Stimulated activated memory B cell treated with anti-CD40 and anti-IgM and Interleukin-4, amounts not matched to agents 10 μg/mL and 1 μg/mL and 100 μg/mL, for 72 hours (primary cell): ENCODE data around the gene GALR3.

Experiments
- ATAC-seq: fragments of 150-1000 bp; cut with Tn5 transposase; 2 replicates; pipeline ENCODE4 v1.10.0; 2021
- H3K27ac Mint-ChIP-seq: one replicate; pipeline ENCODE4 v1.8.0; 2022; ENCODE audit warnings: mild to moderate bottlenecking, mixed read lengths
- H3K27me3 Mint-ChIP-seq: one replicate; pipeline ENCODE4 v1.8.0; 2022; ENCODE audit warnings: mixed read lengths
- H3K36me3 Mint-ChIP-seq: one replicate; pipeline ENCODE4 v1.8.0; 2022; ENCODE audit warnings: mixed read lengths
- H3K4me1 Mint-ChIP-seq: one replicate; pipeline ENCODE4 v1.8.0; 2022; ENCODE audit warnings: mixed read lengths
- H3K4me3 Mint-ChIP-seq: one replicate; pipeline ENCODE4 v1.8.0; 2022; ENCODE audit warnings: mild to moderate bottlenecking, moderate library complexity, mixed read lengths
- H3K9me3 Mint-ChIP-seq: one replicate; pipeline ENCODE4 v1.8.0; 2022; ENCODE audit warnings: mixed read lengths

The GALR3 gene

GRCh38 chr22:37809672-37810333, 13.4 kb upstream of the GALR3 start:
- ATAC-seq = no peak
- H3K4me1 Mint-ChIP-seq = peaks cover 30% of the 10 kb centered on the region
- peaks cover 75% of the 10 kb centered on the region for H3K27me3 Mint-ChIP-seq
- H3K36me3 Mint-ChIP-seq = no peaks in the 10 kb centered on the region
- H3K27ac Mint-ChIP-seq = no peak overlapping the region
- H3K4me3 Mint-ChIP-seq = no peak overlapping the region
- H3K9me3 Mint-ChIP-seq = no peaks in the 10 kb centered on the region

- no peak for ATAC-seq
- no peak overlapping the region for H3K4me3 Mint-ChIP-seq
- H3K4me1 Mint-ChIP-seq = peaks cover 15% of the 10 kb centered on the region
- H3K9me3 Mint-ChIP-seq = no peaks in the 10 kb centered on the region
- no peaks in the 10 kb centered on the region for H3K36me3 Mint-ChIP-seq
- H3K27me3 Mint-ChIP-seq = peaks cover 76% of the 10 kb centered on the region
- no peak overlapping the region for H3K27ac Mint-ChIP-seq
These were observed 11.3 kb upstream of the GALR3 start for GRCh38 chr22:37811867-37812266.

GRCh38 chr22:37812869-37813678, 10.1 kb upstream of the GALR3 start:
- Mint-ChIP-seq H3K4me3 (no peak overlapping the region), H3K27ac (no peak overlapping the region), H3K4me1 (peaks cover 14% of the 10 kb centered on the region), H3K9me3 (no peaks in the 10 kb centered on the region), H3K36me3 (no peaks in the 10 kb centered on the region), H3K27me3 (peaks cover 65% of the 10 kb centered on the region)
- no peak for ATAC-seq

GRCh38 chr22:37815593-37815992, 7.6 kb upstream of the GALR3 start:
- Mint-ChIP-seq H3K4me3 (no peak overlapping the region), H3K27me3 (peaks cover 52% of the 10 kb centered on the region), H3K9me3 (no peaks in the 10 kb centered on the region), H3K4me1 (peaks cover 17% of the 10 kb centered on the region), H3K27ac (no peak overlapping the region), H3K36me3 (no peaks in the 10 kb centered on the region)
- ATAC-seq = no peak

- H3K4me3 Mint-ChIP-seq = no peak overlapping the region
- no peaks in the 10 kb centered on the region for H3K9me3 Mint-ChIP-seq
- no peak overlapping the region for H3K27ac Mint-ChIP-seq
- H3K4me1 Mint-ChIP-seq = peaks cover 17% of the 10 kb centered on the region
- no peak for ATAC-seq
- peaks cover 62% of the 10 kb centered on the region for H3K27me3 Mint-ChIP-seq
- H3K36me3 Mint-ChIP-seq = no peaks in the 10 kb centered on the region
These were observed 6.5 kb upstream of the GALR3 start for GRCh38 chr22:37816543-37817180.

GRCh38 chr22:37817705-37818408, 5.3 kb upstream of the GALR3 start:
- no peaks in the 10 kb centered on the region for H3K9me3 Mint-ChIP-seq
- peaks cover 63% of the 10 kb centered on the region for H3K27me3 Mint-ChIP-seq
- peak overlapping the region; percentile 54 for H3K4me3 Mint-ChIP-seq
- H3K27ac Mint-ChIP-seq = no peak overlapping the region
- H3K36me3 Mint-ChIP-seq = no peaks in the 10 kb centered on the region
- peaks cover 17% of the 10 kb centered on the region for H3K4me1 Mint-ChIP-seq
- ATAC-seq = peak; percentile 84

GRCh38 chr22:37818409-37819104, 4.6 kb upstream of the GALR3 start:
- peak; percentile 78 for ATAC-seq
- peaks cover 63% of the 10 kb centered on the region for H3K27me3 Mint-ChIP-seq
- peak overlapping the region; percentile 70 for H3K4me3 Mint-ChIP-seq
- H3K9me3 Mint-ChIP-seq = no peaks in the 10 kb centered on the region
- H3K27ac Mint-ChIP-seq = no peak overlapping the region
- H3K4me1 Mint-ChIP-seq = peaks cover 17% of the 10 kb centered on the region
- H3K36me3 Mint-ChIP-seq = no peaks in the 10 kb centered on the region

GRCh38 chr22:37819105-37819433, 4.1 kb upstream of the GALR3 start:
- H3K4me1 Mint-ChIP-seq = peaks cover 17% of the 10 kb centered on the region
- no peak overlapping the region for H3K27ac Mint-ChIP-seq
- no peaks in the 10 kb centered on the region for H3K9me3 Mint-ChIP-seq
- no peak for ATAC-seq
- peak overlapping the region; percentile 70 for H3K4me3 Mint-ChIP-seq
- H3K27me3 Mint-ChIP-seq = peaks cover 66% of the 10 kb centered on the region
- H3K36me3 Mint-ChIP-seq = no peaks in the 10 kb centered on the region

- ATAC-seq = no peak
- Mint-ChIP-seq H3K36me3 (no peaks in the 10 kb centered on the region), H3K9me3 (no peaks in the 10 kb centered on the region), H3K4me1 (peaks cover 17% of the 10 kb centered on the region), H3K27me3 (peaks cover 64% of the 10 kb centered on the region), H3K27ac (no peak overlapping the region), H3K4me3 (no peak overlapping the region)
These were observed 2.8 kb upstream of the GALR3 start for GRCh38 chr22:37820350-37820749.

- no peak overlapping the region for H3K27ac Mint-ChIP-seq
- no peak overlapping the region for H3K4me3 Mint-ChIP-seq
- no peaks in the 10 kb centered on the region for H3K9me3 Mint-ChIP-seq
- H3K4me1 Mint-ChIP-seq = peaks cover 16% of the 10 kb centered on the region
- peaks cover 53% of the 10 kb centered on the region for H3K27me3 Mint-ChIP-seq
- H3K36me3 Mint-ChIP-seq = no peaks in the 10 kb centered on the region
- no peak for ATAC-seq
These were observed 926 bp upstream of the GALR3 start for GRCh38 chr22:37822079-37822833.

GRCh38 chr22:37824674-37825641, 1.8 kb downstream of the GALR3 start:
- peak; percentile 51 for ATAC-seq

GRCh38 chr22:37827056-37827455, 3.9 kb downstream of the GALR3 start:
- Mint-ChIP-seq H3K36me3 (peaks cover 28% of the 10 kb centered on the region), H3K27me3 (peaks cover 31% of the 10 kb centered on the region), H3K4me3 (no peak overlapping the region), H3K9me3 (no peaks in the 10 kb centered on the region), H3K4me1 (no peaks in the 10 kb centered on the region), H3K27ac (no peak overlapping the region)
- ATAC-seq = no peak

More at GRCh38 chr22:37824674-37825641, 1.8 kb downstream of the GALR3 start:
- Mint-ChIP-seq H3K4me3 (peak overlapping the region; percentile 68), H3K27me3 (peaks cover 51% of the 10 kb centered on the region), H3K9me3 (no peaks in the 10 kb centered on the region), H3K36me3 (peaks cover 8% of the 10 kb centered on the region), H3K4me1 (no peaks in the 10 kb centered on the region), H3K27ac (no peak overlapping the region)

GRCh38 chr22:37830093-37830842, 7.1 kb downstream of the GALR3 start:
- peaks cover 40% of the 10 kb centered on the region for H3K36me3 Mint-ChIP-seq
- no peak overlapping the region for H3K27ac Mint-ChIP-seq
- H3K4me1 Mint-ChIP-seq = no peaks in the 10 kb centered on the region
- ATAC-seq = no peak
- peaks cover 6% of the 10 kb centered on the region for H3K27me3 Mint-ChIP-seq
- H3K4me3 Mint-ChIP-seq = no peak overlapping the region
- H3K9me3 Mint-ChIP-seq = no peaks in the 10 kb centered on the region
